ENCODE results near the gene CRABP2.

- TF ChIP-seq TAF15 (IDR thresholded peaks at IDR 0.05; ENCODE audit: low read depth, low read length, poor library complexity, severe bottlenecking), result no peak
- no peak for TF ChIP-seq ZBTB40 (IDR thresholded peaks at IDR 0.05)
- no peak for TF ChIP-seq ZBTB40 (CRISPR knock-in tag; IDR thresholded peaks at IDR 0.05)
Measured at GRCh38 chr1:156689035-156689952, 16.1 kb downstream of the CRABP2 start.
